Subcutaneous abdominal adipose tissue (tissue), 5 donors: ENCODE measurements around the gene TMEM184C.

Source experiments
- H3K27ac ChIP-seq: one replicate; pipeline ENCODE4 v1.7.0; 2013; ENCODE audit warnings: low read depth, mild to moderate bottlenecking, inconsistent platforms, low read length, moderate library complexity
- H3K27me3 ChIP-seq, 5 donors: one replicate each; pipeline ENCODE4 v1.7.0; 2013; ENCODE audit warnings: low read length in 5 of 5, inconsistent platforms in 1 of 5; ENCODE audit not compliant: control insufficient read depth in 5 of 5, insufficient read depth in 4 of 5
- H3K36me3 ChIP-seq, 5 donors: one replicate each; pipeline ENCODE4 v1.7.0; 2013; ENCODE audit warnings: low read length in 5 of 5; ENCODE audit not compliant: control insufficient read depth in 5 of 5, insufficient read depth in 5 of 5
- H3K4me1 ChIP-seq, 5 donors: one replicate each; pipeline ENCODE4 v1.7.0; 2013; ENCODE audit warnings: low read length in 5 of 5, mild to moderate bottlenecking in 3 of 5, moderate library complexity in 1 of 5; ENCODE audit not compliant: control insufficient read depth in 5 of 5, insufficient read depth in 5 of 5
- H3K4me3 ChIP-seq, 5 donors: one replicate each; pipeline ENCODE4 v1.7.0; 2013; ENCODE audit warnings: low read length in 5 of 5, low read depth in 1 of 5
- H3K9ac ChIP-seq, 5 donors: one replicate each; pipeline ENCODE4 v1.7.0; 2013; ENCODE audit warnings: low read length in 5 of 5, mild to moderate bottlenecking in 4 of 5, moderate library complexity in 3 of 5
- H3K9me3 ChIP-seq, 5 donors: one replicate each; pipeline ENCODE4 v1.7.0; 2013; ENCODE audit warnings: low read length in 5 of 5; ENCODE audit not compliant: control insufficient read depth in 5 of 5
- donor health status: healthy.
- donor health status: healthy.
- donor health status: healthy.
- donor health status: healthy.
- donor health status: healthy.

The TMEM184C gene

DNA sequence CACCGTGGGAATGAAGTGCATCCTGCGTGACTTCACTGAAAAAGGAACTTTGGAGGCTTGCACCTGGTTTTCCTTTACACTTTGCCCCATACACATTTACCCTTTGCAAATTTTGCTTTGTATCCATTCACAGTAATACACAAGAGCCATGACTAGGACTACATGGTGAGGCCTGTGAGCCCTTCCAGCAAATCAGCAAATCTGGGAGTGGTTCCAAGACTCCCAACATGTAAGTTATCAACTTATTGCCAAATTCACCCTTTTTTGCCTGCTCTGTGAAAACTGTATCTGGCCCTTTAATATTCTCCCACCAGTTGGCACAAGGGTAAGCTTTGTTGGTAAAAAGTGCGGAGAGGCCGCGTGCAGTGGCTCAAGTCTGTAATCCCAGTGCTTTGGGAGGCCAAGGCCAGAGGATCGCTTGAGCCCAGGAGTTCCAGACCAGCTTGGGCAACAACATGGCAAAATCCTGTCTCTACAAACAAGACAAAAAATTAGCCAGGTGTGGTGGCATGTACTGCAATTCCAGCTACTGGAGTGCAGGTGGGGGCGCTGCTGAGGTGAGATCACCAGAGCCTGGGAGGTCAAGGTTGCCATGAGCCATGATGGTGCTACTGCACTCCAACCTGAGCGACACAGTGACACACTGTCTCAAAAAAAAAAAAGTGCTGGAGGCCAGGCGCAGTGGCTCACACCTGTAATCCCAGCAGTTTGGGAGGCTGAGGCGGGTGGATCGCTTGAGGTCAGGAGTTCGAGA is 61.8 kb downstream of the TMEM184C start:
- Histone ChIP-seq H3K9ac (no peak overlapping the region), H3K27me3 (no peaks in the 10 kb centered on the region), H3K4me1 (peaks cover 0 to 18% (median 14%) of the 10 kb centered on the region in 5 donors), H3K36me3 (peaks cover 0 to 17% (median 7%) of the 10 kb centered on the region in 5 donors), H3K4me3 (no peak overlapping the region), H3K27ac (no peak overlapping the region), H3K9me3 (no peaks in the 10 kb centered on the region)

DNA sequence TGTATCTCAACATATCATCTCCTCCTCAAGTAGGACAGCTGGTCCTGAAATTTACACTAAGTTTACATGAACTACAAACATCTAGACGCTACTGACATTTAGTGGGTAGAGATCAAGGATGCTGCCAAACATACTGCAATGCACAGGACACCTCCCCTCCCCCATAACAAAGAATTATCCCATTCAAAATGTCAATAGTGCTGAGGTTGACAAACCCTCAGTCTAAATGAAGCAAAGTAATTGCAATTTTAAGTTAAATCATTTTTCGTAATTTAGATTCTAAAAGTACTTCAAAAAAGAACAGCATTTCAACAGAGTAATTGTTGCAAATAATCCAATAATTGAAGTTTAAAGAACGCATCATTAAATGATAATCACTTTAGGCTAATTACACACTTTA is 65.6 kb downstream of the TMEM184C start:
- Histone ChIP-seq H3K9me3 (no peaks in the 10 kb centered on the region), H3K9ac (peak overlapping the region in 3 of 5 donors; percentile 83 to 90 (median 89)), H3K36me3 (peaks cover 0 to 14% (median 7%) of the 10 kb centered on the region in 5 donors), H3K4me3 (peak overlapping the region; percentile 82 to 99 (median 90)), H3K27ac (peak overlapping the region; percentile 92), H3K27me3 (no peaks in the 10 kb centered on the region), H3K4me1 (peaks cover 0 to 25% (median 20%) of the 10 kb centered on the region in 5 donors)

DNA sequence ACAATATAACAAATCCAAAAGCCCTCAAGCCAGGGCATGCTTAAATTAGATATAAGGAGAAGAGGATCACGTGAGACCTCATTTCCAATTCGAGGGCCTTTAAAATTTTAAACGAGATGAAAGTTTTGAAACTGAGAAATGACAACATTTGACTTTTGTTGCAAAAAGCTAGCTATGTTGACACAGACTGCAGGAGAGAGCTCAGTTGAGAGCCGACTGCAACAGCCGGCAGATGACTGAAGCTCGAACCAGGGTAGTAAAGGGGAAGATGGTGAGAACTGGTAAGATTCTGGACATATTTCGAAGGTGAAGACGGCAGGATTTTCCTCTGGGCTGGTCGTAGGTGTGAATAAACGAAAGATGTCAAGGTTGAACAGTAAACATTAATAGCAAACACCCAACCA is 66.0 kb downstream of the TMEM184C start:
- Histone ChIP-seq H3K4me1 (peaks cover 0 to 24% (median 20%) of the 10 kb centered on the region in 5 donors), H3K9ac (peak overlapping the region; percentile 52 to 90 (median 83)), H3K27me3 (no peaks in the 10 kb centered on the region), H3K4me3 (peak overlapping the region; percentile 82 to 99 (median 90)), H3K36me3 (peaks cover 0 to 14% (median 7%) of the 10 kb centered on the region in 5 donors), H3K27ac (peak overlapping the region; percentile 92), H3K9me3 (no peaks in the 10 kb centered on the region)

DNA sequence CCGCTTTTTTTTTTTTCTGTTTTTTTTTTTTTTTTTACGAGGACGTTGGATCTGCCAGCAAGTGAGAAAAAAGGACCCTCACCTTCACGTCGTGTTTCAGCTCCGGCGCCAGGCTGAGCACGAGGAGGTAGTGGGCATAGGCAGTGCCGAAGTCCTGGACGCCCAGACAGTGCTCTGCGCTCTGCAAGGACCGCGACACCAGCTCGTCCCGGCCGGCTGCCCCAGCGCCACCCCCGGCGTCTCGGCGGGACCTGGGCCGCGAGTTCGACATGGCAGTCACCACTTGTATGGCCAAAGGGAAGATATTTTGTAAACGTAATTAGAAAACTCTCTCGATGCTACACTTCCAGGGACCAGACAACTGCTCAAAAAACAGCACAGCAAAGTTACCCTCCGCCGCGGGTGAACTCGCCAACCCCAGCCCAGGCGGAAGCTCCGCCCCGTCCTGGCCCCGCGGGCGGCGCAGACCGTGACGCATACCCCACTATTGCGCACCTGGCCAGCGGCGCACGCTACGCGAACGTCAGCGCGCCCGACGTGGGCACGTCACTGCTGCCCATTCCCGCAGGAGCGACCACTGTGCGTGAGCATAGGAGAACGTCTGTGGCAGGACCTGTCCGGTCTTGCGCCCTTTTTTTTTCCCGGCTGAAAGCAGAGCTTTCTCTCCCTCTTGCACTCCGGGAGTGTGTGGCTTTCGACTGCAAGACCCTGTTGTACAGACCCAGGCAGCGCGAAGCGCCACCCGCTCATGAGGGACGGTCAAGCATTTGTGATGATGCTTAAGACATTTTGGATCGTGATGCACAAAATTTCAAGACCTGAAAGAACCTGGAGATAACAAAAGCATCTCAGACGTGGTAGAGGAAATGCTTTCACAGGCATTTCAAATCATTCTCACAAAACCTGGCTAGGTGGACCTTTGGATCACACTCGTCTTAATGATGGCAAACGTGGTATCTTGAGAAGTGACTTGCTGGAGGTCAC is 66.8 kb downstream of the TMEM184C start, which contains the start of gene PRMT9:
PRMT9 (minus strand) TSS at position 447 of the 984 bp plus-strand sequence; CDS start at position 271, 176 bp downstream.
- peak within 1 kb of the TSS; percentile 82 to 99 (median 91) for H3K4me3 ChIP-seq
- H3K4me1 ChIP-seq, result peaks cover 0 to 20% (median 16%) of the 10 kb centered on the region in 5 donors
- no peaks in the 10 kb centered on the region for H3K9me3 ChIP-seq
- H3K36me3 ChIP-seq, result peaks cover 0 to 8% (median 5%) of the 10 kb centered on the region in 5 donors
- H3K27me3 ChIP-seq, result no peaks in the 10 kb centered on the region
- H3K9ac ChIP-seq, result peak within 1 kb of the TSS; percentile 57 to 90 (median 83)
- peak within 1 kb of the TSS; percentile 92 for H3K27ac ChIP-seq

DNA sequence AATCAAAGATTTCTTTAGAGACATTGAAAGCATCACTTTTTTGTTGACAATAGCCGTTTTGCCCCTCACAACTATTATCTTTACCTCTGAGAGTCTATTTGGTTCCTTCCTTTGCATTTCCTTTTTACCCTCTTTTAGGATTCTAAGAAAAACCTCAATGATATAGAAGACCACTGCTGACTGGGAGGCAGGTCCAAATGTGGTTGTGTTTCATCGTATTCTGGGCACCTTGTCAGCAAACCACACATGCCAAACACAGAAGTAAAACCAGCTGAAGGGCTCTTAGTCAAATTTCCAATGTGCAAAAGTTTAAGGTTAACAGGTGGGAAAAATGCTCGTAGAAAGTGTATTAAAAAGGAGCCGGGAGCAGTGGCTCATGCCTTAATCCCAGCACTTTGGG is 71.9 kb downstream of the TMEM184C start:
- no peaks in the 10 kb centered on the region for H3K36me3 ChIP-seq
- H3K27me3 ChIP-seq, result no peaks in the 10 kb centered on the region
- H3K4me3 ChIP-seq, result no peak overlapping the region
- H3K4me1 ChIP-seq, result peaks cover 0 to 7% (median 7%) of the 10 kb centered on the region in 5 donors
- H3K9me3 ChIP-seq, result no peaks in the 10 kb centered on the region
- H3K27ac ChIP-seq, result no peak overlapping the region
- no peak overlapping the region for H3K9ac ChIP-seq

DNA sequence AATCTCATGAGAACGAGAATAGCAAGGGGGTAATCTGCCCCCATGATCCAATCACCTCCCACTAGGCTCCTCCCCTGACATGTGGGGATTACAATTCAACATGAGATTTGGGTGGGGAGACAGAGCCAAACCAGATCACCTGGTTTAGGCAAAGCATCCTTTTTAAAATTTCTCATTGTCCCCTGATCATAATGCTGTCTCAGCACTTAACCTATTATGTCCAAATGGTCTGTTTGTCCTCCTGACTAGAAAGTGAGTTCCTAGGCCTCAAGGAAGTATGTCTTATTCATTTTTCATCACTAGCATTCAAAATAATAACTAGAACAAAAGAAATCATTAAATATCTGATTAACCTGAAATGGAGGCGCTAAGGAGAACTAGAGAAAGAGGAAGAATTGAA is 74.6 kb downstream of the TMEM184C start:
- Histone ChIP-seq H3K4me3 (no peak overlapping the region), H3K27ac (no peak overlapping the region), H3K36me3 (no peaks in the 10 kb centered on the region), H3K27me3 (no peaks in the 10 kb centered on the region), H3K9me3 (no peaks in the 10 kb centered on the region), H3K4me1 (no peaks in the 10 kb centered on the region), H3K9ac (no peak overlapping the region)

DNA sequence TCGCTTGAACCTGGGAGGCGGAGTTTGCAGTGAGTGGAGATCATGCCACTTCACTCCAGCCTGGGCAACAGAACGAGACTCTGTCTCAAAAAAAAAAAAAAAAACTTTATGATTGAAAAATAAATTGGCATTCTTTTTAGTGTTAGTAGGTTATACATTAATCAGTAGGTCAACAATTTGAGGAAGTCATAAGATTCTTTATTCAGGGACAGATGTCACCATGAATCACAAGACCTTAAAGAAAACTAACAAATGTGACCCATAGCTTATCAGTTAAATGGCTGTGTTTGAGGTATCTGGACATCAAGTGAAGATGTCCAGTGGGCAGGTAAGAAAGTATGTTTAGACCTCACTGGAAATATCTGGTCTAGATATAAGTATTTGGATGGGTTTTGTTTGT is 76.0 kb downstream of the TMEM184C start:
- H3K4me3 ChIP-seq, result no peak overlapping the region
- no peaks in the 10 kb centered on the region for H3K4me1 ChIP-seq
- no peaks in the 10 kb centered on the region for H3K9me3 ChIP-seq
- H3K27me3 ChIP-seq, result no peaks in the 10 kb centered on the region
- no peak overlapping the region for H3K9ac ChIP-seq
- H3K27ac ChIP-seq, result no peak overlapping the region
- no peaks in the 10 kb centered on the region for H3K36me3 ChIP-seq

DNA sequence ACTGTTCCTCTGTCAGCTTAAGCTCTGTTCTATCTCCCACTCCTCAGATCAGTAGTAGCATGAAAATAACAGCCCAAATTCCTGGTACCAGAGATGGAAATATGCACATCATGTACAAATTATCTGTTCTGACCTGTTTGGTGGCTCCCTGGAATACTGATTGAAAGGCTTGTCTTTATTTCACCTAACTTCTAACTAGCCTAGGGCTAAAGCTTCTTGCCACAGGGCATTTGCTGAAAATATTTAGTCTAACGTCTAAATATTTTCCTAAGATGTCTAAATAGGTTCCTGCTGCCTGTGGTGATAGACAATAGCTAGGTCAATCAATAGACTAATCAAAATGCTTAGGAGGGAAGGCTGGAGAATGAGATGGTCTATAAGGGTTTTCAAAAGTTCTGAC is 79.7 kb downstream of the TMEM184C start:
- no peak overlapping the region for H3K27ac ChIP-seq
- H3K9me3 ChIP-seq, result no peaks in the 10 kb centered on the region
- H3K4me3 ChIP-seq, result no peak overlapping the region
- H3K4me1 ChIP-seq, result no peaks in the 10 kb centered on the region
- no peak overlapping the region for H3K9ac ChIP-seq
- H3K27me3 ChIP-seq, result no peaks in the 10 kb centered on the region
- H3K36me3 ChIP-seq, result no peaks in the 10 kb centered on the region

DNA sequence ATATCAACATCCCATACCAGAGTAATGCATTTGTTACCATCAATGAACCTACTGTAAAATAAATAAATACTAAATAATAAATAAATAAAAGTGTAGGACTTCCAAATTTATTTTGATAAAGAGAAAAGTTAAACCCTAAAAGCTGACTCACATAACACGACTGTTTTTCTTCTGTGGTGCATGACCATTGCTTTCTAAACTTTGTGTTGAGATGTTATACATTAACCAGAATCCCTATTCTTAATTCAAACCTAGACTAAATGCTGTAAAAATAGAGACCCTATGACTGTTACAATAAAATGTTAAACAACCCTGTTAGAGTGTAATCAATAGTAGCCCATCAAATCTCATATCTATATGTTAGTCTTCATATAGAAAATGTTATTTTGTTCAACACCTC is 87.6 kb downstream of the TMEM184C start:
- no peaks in the 10 kb centered on the region for H3K27me3 ChIP-seq
- no peak overlapping the region for H3K9ac ChIP-seq
- H3K36me3 ChIP-seq, result no peaks in the 10 kb centered on the region
- no peaks in the 10 kb centered on the region for H3K9me3 ChIP-seq
- no peak overlapping the region for H3K27ac ChIP-seq
- peaks cover 0 to 7% (median 4%) of the 10 kb centered on the region in 5 donors for H3K4me1 ChIP-seq
- no peak overlapping the region for H3K4me3 ChIP-seq
